Caco-2 (cell line): ENCODE data around the gene RAB13. TPM values are rescaled to one million over a fixed set of nuclear protein-coding genes. Genes with fewer than 3 reads are reported as not detected.
"Not testable (repeated sequence)": the region's sequence is repeated elsewhere in the genome, so short reads cannot be mapped to it uniquely, and the experiment has no call there.

Experiments
- BruUV-seq: library from RNA; stranded (reverse); fragments of 400-500 nt; replicated peaks from 2 replicates; lab custom pipeline; 2021; lab: Mats Ljungman, UMichigan
- CTCF ChIA-PET: fragments of 300-600 bp; sonication (Branson Sonifier 250); formaldehyde crosslinking; loops from one replicate; lab custom pipeline; 2022; ENCODE audit warnings: antibody characterized with exemption; lab: Charles Lee
- POLR2A ChIA-PET: fragments of 300-600 bp; sonication (Branson Sonifier 250); formaldehyde crosslinking; loops from one replicate; lab custom pipeline; 2022; ENCODE audit warnings: antibody characterized with exemption; lab: Charles Lee
- DNase-seq, 2 experiments: peaks; one replicate each; pipeline versions ENCODE4 v3.0.0 to v3.0.0-alpha.2; 2020 to 2022
- H3K27me3 ChIP-seq: replicated peaks from 2 replicates; pipeline ENCODE4 v1.6.0; 2011; ENCODE audit warnings: low read length; ENCODE audit not compliant: control insufficient read depth, insufficient read depth
- H3K36me3 ChIP-seq: 2 replicates; pipeline ENCODE4 v1.5.1; 2011; ENCODE audit warnings: low read length; ENCODE audit not compliant: control insufficient read depth, insufficient read depth
- H3K4me1 ChIP-seq: fragments of 250-450 bp; sonication (Bioruptor Pico); 2 replicates; pipeline ENCODE4 v1.5.1; 2020; ENCODE audit warnings: mild to moderate bottlenecking
- H3K4me3 ChIP-seq: 2 replicates; pipeline ENCODE4 v1.5.1; 2011; ENCODE audit warnings: low read depth, mild to moderate bottlenecking, control low read depth, low read length
- H3K9me3 ChIP-seq: fragments of 250-450 bp; sonication (Bioruptor Pico); 2 replicates; pipeline ENCODE4 v1.5.1; 2020; ENCODE audit warnings: mild to moderate bottlenecking, moderate library complexity
- H3K27ac Mint-ChIP-seq: one replicate; pipeline ENCODE4 v1.8.0; 2022; ENCODE audit warnings: mixed read lengths; ENCODE audit not compliant: unreplicated experiment
- H3K27me3 Mint-ChIP-seq: one replicate; pipeline ENCODE4 v1.8.0; 2022; ENCODE audit warnings: mixed read lengths; ENCODE audit not compliant: insufficient read depth, unreplicated experiment
- H3K36me3 Mint-ChIP-seq: one replicate; pipeline ENCODE4 v1.8.0; 2022; ENCODE audit warnings: mild to moderate bottlenecking, mixed read lengths; ENCODE audit not compliant: insufficient read depth, unreplicated experiment
- H3K4me1 Mint-ChIP-seq: one replicate; pipeline ENCODE4 v1.8.0; 2022; ENCODE audit warnings: low read depth, mixed read lengths; ENCODE audit not compliant: unreplicated experiment
- H3K4me3 Mint-ChIP-seq: one replicate; pipeline ENCODE4 v1.8.0; 2022; ENCODE audit warnings: mild to moderate bottlenecking, moderate library complexity, mixed read lengths; ENCODE audit not compliant: unreplicated experiment
- H3K9me3 Mint-ChIP-seq: one replicate; pipeline ENCODE4 v1.8.0; 2022; ENCODE audit warnings: mixed read lengths; ENCODE audit not compliant: unreplicated experiment
- intact Hi-C: fragments of 100-400 bp; cut with micrococcal nuclease; formaldehyde crosslinking; loops from one replicate; pipeline ENCODE4 v1.10.0; 2022; ENCODE audit not compliant: unreplicated experiment
- total RNA-seq: library from RNA; stranded (reverse); gene quantifications from 2 replicates; pipeline ENCODE4 v1.2.3, GENCODE V29; 2022
- TF ChIP-seq, protein P1 (sequence below), 2 experiments: fragments of 200-600 bp in 1 of 2; IDR thresholded peaks; 1 replicate in 1 of 2; 2 replicates in 1 of 2; pipeline versions ENCODE4 v1.5.1 to v1.8.0; 2011 to 2022; ENCODE audit warnings: antibody characterized with exemption in 1 of 2, control low read depth in 1 of 2, inconsistent platforms in 1 of 2, low read depth in 1 of 2, low read length in 1 of 2, mild to moderate bottlenecking in 1 of 2, moderate library complexity in 1 of 2; ENCODE audit not compliant: insufficient read depth in 1 of 2, severe bottlenecking in 1 of 2, unreplicated experiment in 1 of 2

RAB13 gene
- total RNA-seq, 1 experiment from 2014 or later = 79.3 TPM

DNA sequence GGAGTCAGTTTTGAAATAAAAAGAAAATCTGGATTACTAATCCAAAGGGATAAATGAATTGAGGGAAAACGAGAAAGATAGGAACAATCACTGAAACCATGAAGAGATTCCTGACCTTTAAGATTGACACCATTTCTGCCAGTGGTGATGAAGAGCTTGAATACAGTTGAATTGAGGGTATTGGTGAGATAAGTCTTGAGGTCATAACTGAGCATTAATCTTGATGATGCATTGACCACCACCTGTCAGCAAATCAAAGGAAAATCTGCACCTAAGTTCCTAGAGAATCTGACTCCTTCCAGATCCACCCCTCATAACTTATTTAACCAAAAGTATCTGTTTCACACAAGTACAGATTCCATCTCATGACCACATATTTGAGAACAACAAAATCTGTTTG lies 26.0 kb upstream of the RAB13 start:
- Mint-ChIP-seq H3K27ac (no peak overlapping the region), H3K9me3 (no peaks in the 10 kb centered on the region), H3K27me3 (no peaks in the 10 kb centered on the region), H3K36me3 (no peaks in the 10 kb centered on the region), H3K4me3 (no peak overlapping the region), H3K4me1 (peaks cover 13% of the 10 kb centered on the region)
- BruUV-seq = no TSS peak
- CTCF ChIA-PET = no interaction called here
- no peaks in the 10 kb centered on the region for H3K9me3 ChIP-seq
- H3K4me1 ChIP-seq = peaks cover 6% of the 10 kb centered on the region; the same call in 1 of the 2 replicates
- H3K27me3 ChIP-seq = no peaks in the 10 kb centered on the region
- H3K4me3 ChIP-seq = no peak overlapping the region
- POLR2A ChIA-PET = no interaction called here
- no peaks in the 10 kb centered on the region for H3K36me3 ChIP-seq
- intact Hi-C loops = no loop called here
- TF ChIP-seq, protein P1, sequence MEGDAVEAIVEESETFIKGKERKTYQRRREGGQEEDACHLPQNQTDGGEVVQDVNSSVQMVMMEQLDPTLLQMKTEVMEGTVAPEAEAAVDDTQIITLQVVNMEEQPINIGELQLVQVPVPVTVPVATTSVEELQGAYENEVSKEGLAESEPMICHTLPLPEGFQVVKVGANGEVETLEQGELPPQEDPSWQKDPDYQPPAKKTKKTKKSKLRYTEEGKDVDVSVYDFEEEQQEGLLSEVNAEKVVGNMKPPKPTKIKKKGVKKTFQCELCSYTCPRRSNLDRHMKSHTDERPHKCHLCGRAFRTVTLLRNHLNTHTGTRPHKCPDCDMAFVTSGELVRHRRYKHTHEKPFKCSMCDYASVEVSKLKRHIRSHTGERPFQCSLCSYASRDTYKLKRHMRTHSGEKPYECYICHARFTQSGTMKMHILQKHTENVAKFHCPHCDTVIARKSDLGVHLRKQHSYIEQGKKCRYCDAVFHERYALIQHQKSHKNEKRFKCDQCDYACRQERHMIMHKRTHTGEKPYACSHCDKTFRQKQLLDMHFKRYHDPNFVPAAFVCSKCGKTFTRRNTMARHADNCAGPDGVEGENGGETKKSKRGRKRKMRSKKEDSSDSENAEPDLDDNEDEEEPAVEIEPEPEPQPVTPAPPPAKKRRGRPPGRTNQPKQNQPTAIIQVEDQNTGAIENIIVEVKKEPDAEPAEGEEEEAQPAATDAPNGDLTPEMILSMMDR (IDR thresholded peaks at IDR 0.05; ENCODE audit: insufficient read depth in 1 of 2, low read depth in 1 of 2, low read length in 1 of 2, severe bottlenecking in 1 of 2, unreplicated experiment in 1 of 2) = no peak
- no peak for DNase-seq

DNA sequence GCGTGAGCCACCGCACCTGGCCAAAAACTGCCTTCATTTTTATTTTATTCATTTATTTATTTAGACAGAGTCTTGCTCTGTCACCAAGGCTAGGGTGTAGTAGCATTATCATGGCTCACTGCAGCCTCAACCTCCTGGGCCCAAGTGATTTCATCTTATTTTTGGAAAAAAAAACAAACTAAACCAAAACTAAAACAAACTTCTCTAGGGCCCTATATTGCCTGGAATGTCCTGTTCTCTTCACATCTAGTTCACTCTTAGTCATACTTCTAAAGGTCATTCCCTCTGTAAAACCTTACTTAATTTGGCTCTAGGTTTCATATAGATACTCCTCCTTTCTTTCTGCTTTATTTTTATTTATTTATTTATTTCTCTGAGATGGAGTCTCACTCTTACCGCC lies 20.0 kb upstream of the RAB13 start:
- no peaks in the 10 kb centered on the region for H3K9me3 ChIP-seq
- Mint-ChIP-seq H3K4me3 (no peak overlapping the region), H3K36me3 (peaks cover 9% of the 10 kb centered on the region), H3K9me3 (no peaks in the 10 kb centered on the region), H3K27me3 (no peaks in the 10 kb centered on the region), H3K27ac (no peak overlapping the region), H3K4me1 (peaks cover 16% of the 10 kb centered on the region)
- DNase-seq = no peak
- CTCF ChIA-PET = no interaction called here
- H3K4me1 ChIP-seq = peaks cover 16% of the 10 kb centered on the region
- TF ChIP-seq, protein P1 (IDR thresholded peaks at IDR 0.05; ENCODE audit: insufficient read depth in 1 of 2, low read depth in 1 of 2, low read length in 1 of 2, severe bottlenecking in 1 of 2, unreplicated experiment in 1 of 2) = no peak
- BruUV-seq = no TSS peak
- H3K27me3 ChIP-seq = no peaks in the 10 kb centered on the region
- intact Hi-C loops = no loop called here
- H3K36me3 ChIP-seq = no peaks in the 10 kb centered on the region
- POLR2A ChIA-PET = no interaction called here
- no peak overlapping the region for H3K4me3 ChIP-seq

DNA sequence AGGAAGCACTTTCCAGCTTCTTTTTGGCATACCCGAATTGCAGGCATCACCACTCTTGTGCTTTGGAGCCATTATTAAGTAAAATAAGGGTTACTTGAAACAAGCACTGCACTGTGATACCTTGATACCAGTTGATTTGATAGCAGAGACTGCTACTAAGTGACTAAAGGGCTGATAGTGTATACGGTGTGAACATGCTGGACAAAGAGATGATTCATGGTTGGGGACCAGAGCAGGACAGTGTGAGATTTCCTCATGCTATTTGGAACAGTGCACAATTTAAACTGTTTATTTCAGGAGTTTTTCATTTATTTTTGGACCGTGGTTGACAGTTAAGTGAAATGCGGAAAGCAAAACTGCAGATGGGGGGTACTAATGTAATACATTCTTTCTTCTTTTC lies 14.3 kb upstream of the RAB13 start:
- DNase-seq = no peak
- Histone ChIP-seq H3K27me3 (no peaks in the 10 kb centered on the region), H3K9me3 (0 out of 2 replicates have a peak, but pooled peaks cover 4% of the 10 kb centered on the region), H3K4me1 (peaks cover 32% of the 10 kb centered on the region), H3K36me3 (no peaks in the 10 kb centered on the region), H3K4me3 (no peak overlapping the region)
- no TSS peak for BruUV-seq
- Mint-ChIP-seq H3K36me3 (peaks cover 26% of the 10 kb centered on the region), H3K27me3 (no peaks in the 10 kb centered on the region), H3K9me3 (peaks cover 4% of the 10 kb centered on the region), H3K4me1 (peaks cover 16% of the 10 kb centered on the region), H3K27ac (peak overlapping the region; percentile 97), H3K4me3 (no peak overlapping the region)
- intact Hi-C loops = loop anchor here (5.0 kb wide), 3 partner anchors 102 to 272 kb away; partner anchors contain the start of gene HAX1
- POLR2A ChIA-PET = no interaction called here
- TF ChIP-seq, protein P1 (IDR thresholded peaks at IDR 0.05; ENCODE audit: insufficient read depth in 1 of 2, low read depth in 1 of 2, low read length in 1 of 2, severe bottlenecking in 1 of 2, unreplicated experiment in 1 of 2) = no peak
- CTCF ChIA-PET = no interaction called here

DNA sequence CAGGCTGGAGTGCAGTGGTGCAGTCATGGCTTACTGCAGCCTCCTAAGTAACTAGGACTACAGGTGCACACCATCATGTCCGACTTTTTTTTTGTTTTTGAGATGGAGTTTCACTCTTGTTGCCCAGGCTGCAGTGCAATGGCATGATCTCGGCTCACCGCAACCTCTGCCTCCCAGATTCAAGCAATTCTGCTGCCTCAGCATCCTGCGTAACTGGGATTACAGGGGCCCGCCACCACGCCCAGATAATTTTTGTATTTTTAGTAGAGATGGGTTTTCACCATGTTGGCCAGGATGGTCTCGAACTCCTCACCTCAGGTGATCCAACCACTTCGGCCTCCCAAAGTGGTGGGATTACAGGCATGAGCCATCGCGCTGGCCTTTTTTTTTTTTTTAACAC lies 10.7 kb upstream of the RAB13 start:
- DNase-seq, H3K27me3 ChIP-seq, H3K4me3 ChIP-seq, intact Hi-C loops, H3K27ac Mint-ChIP-seq, H3K36me3 ChIP-seq, BruUV-seq, H3K9me3 Mint-ChIP-seq, H3K9me3 ChIP-seq, CTCF ChIA-PET, H3K27me3 Mint-ChIP-seq, H3K4me3 Mint-ChIP-seq: not testable (repeated sequence)
- peaks cover 20% of the 10 kb centered on the region for H3K4me1 ChIP-seq
- Mint-ChIP-seq H3K36me3 (peaks cover 59% of the 10 kb centered on the region), H3K4me1 (peaks cover 21% of the 10 kb centered on the region)
- POLR2A ChIA-PET = interaction anchor here (0.7 kb wide), 1 partner anchor 184 kb away, joined by 7 read pairs; no protein-coding TSS in a partner anchor
